Measurements from ENCODE around the gene YEATS4.

YEATS4 gene

DNA sequence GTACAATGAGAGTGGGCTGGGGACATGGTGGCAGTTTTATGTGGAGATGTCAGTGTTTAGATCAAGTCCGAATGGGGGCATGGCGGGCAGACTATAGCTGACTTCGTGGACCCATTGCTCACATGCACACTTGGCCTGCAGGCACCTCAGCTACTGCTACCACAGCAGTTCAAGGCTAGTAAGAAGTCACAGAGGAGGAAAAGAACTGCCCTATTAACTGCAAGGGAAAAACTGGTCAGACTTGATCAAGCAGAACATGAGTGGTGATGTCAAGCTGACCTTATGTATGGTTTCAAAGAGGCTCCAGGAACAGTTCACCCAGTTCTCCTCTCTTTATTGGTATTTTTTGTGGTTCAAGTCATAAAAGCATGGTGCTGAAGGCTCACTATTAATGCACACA is 80.5 kb downstream of the YEATS4 start:
- DNase-seq, result no peak
